ENCODE measurements around the gene DHRS2. TPM values are rescaled to one million over a fixed set of nuclear protein-coding genes. Genes with fewer than 3 reads are reported as not detected.

Gene DHRS2
- total RNA-seq, 1 donor from 2014 or later, result not detected

- no peaks in the 10 kb centered on the region for H3K4me1 Mint-ChIP-seq (ENCODE audit: low read depth)
- DNase-seq (ENCODE audit: low spot score), result no peak
- H3K9me3 Mint-ChIP-seq (ENCODE audit: low read depth), result no peaks in the 10 kb centered on the region
- no peak overlapping the region for H3K27ac Mint-ChIP-seq (ENCODE audit: unreplicated experiment)
- TF ChIP-seq CTCF (IDR thresholded peaks at IDR 0.05), result no peak
- no peak overlapping the region for H3K4me3 Mint-ChIP-seq (ENCODE audit: unreplicated experiment)
- H3K36me3 Mint-ChIP-seq (ENCODE audit: low read depth), result no peaks in the 10 kb centered on the region
- peaks cover 37% of the 10 kb centered on the region for H3K27me3 Mint-ChIP-seq (ENCODE audit: low read depth)
These were observed 23.4 kb upstream of the DHRS2 start for GRCh38 chr14:23612802-23613201.

GRCh38 chr14:23613242-23614070 is 22.7 kb upstream of the DHRS2 start:
- no peak for TF ChIP-seq CTCF (IDR thresholded peaks at IDR 0.05)
- Mint-ChIP-seq H3K4me3 (ENCODE audit: unreplicated experiment) (no peak overlapping the region), H3K9me3 (ENCODE audit: low read depth) (no peaks in the 10 kb centered on the region), H3K27me3 (ENCODE audit: low read depth) (peaks cover 42% of the 10 kb centered on the region), H3K36me3 (ENCODE audit: low read depth) (no peaks in the 10 kb centered on the region), H3K4me1 (ENCODE audit: low read depth) (no peaks in the 10 kb centered on the region), H3K27ac (ENCODE audit: unreplicated experiment) (no peak overlapping the region)
- DNase-seq (ENCODE audit: low spot score), result no peak

GRCh38 chr14:23614395-23614828 is 21.8 kb upstream of the DHRS2 start:
- no peaks in the 10 kb centered on the region for H3K4me1 Mint-ChIP-seq (ENCODE audit: low read depth)

GRCh38 chr14:23615856-23616255 is 20.3 kb upstream of the DHRS2 start:
- no peak overlapping the region for H3K4me3 Mint-ChIP-seq (ENCODE audit: unreplicated experiment)
- no peak overlapping the region for H3K27ac Mint-ChIP-seq (ENCODE audit: unreplicated experiment)
- H3K4me1 Mint-ChIP-seq (ENCODE audit: low read depth), result no peaks in the 10 kb centered on the region
- H3K27me3 Mint-ChIP-seq (ENCODE audit: low read depth), result peaks cover 55% of the 10 kb centered on the region
- no peak for DNase-seq (ENCODE audit: low spot score)
- no peak for TF ChIP-seq CTCF (IDR thresholded peaks at IDR 0.05)
- H3K36me3 Mint-ChIP-seq (ENCODE audit: low read depth), result no peaks in the 10 kb centered on the region
- no peaks in the 10 kb centered on the region for H3K9me3 Mint-ChIP-seq (ENCODE audit: low read depth)

More at GRCh38 chr14:23614395-23614828, 21.8 kb upstream of the DHRS2 start:
- Mint-ChIP-seq H3K27ac (ENCODE audit: unreplicated experiment) (no peak overlapping the region), H3K36me3 (ENCODE audit: low read depth) (no peaks in the 10 kb centered on the region), H3K9me3 (ENCODE audit: low read depth) (no peaks in the 10 kb centered on the region), H3K27me3 (ENCODE audit: low read depth) (peaks cover 45% of the 10 kb centered on the region), H3K4me3 (ENCODE audit: unreplicated experiment) (no peak overlapping the region)
- no peak for TF ChIP-seq CTCF (IDR thresholded peaks at IDR 0.05)
- no peak for DNase-seq (ENCODE audit: low spot score)

- no peak for TF ChIP-seq CTCF (IDR thresholded peaks at IDR 0.05)
- H3K9me3 Mint-ChIP-seq (ENCODE audit: low read depth), result no peaks in the 10 kb centered on the region
These were observed 18.6 kb upstream of the DHRS2 start for GRCh38 chr14:23617539-23617938.

More at GRCh38 chr14:23617539-23617938, 18.6 kb upstream of the DHRS2 start:
- Mint-ChIP-seq H3K36me3 (ENCODE audit: low read depth) (no peaks in the 10 kb centered on the region), H3K4me3 (ENCODE audit: unreplicated experiment) (no peak overlapping the region), H3K27ac (ENCODE audit: unreplicated experiment) (no peak overlapping the region), H3K27me3 (ENCODE audit: low read depth) (peaks cover 50% of the 10 kb centered on the region), H3K4me1 (ENCODE audit: low read depth) (no peaks in the 10 kb centered on the region)
- DNase-seq (ENCODE audit: low spot score), result no peak
